Brain microvascular endothelial cell (primary cell): ENCODE results near the gene CD59.
"Not testable (repeated sequence)": the region's sequence is repeated elsewhere in the genome, so short reads cannot be mapped to it uniquely, and the experiment has no call there.

ENCODE experiments used
- DNase-seq: peaks from one replicate; pipeline ENCODE4 v3.0.0-alpha.2; 2020
- H3K27ac ChIP-seq: fragments of 250-450 bp; sonication (Bioruptor Pico); 2 replicates; pipeline ENCODE4 v1.5.1; 2020; ENCODE audit warnings: mild to moderate bottlenecking, moderate library complexity
- H3K27me3 ChIP-seq: fragments of 250-450 bp; sonication (Bioruptor Pico); replicated peaks from 2 replicates; pipeline ENCODE4 v1.5.1; 2020; ENCODE audit warnings: mild to moderate bottlenecking
- H3K36me3 ChIP-seq: fragments of 250-450 bp; sonication (Bioruptor Pico); replicated peaks from 2 replicates; pipeline ENCODE4 v1.5.1; 2020; ENCODE audit warnings: mild to moderate bottlenecking
- H3K4me3 ChIP-seq: 2 replicates; pipeline ENCODE4 v1.5.1; 2011; ENCODE audit warnings: low read depth, mild to moderate bottlenecking, control low read depth, low read length, moderate library complexity
- in situ Hi-C: cut with HindIII; loops from 2 replicates; pipeline ENCODE4 v1.10.0; 2017; ENCODE audit warnings: low sequenced_read_pairs, low pct_ligation_motif_present
- TF ChIP-seq, protein P1 (sequence below): IDR thresholded peaks from 2 replicates; pipeline ENCODE4 v1.5.1; 2011; ENCODE audit warnings: low read depth, mild to moderate bottlenecking, moderate library complexity, low read length, control low read depth, inconsistent platforms; ENCODE audit errors: missing control alignments

The CD59 gene

DNA sequence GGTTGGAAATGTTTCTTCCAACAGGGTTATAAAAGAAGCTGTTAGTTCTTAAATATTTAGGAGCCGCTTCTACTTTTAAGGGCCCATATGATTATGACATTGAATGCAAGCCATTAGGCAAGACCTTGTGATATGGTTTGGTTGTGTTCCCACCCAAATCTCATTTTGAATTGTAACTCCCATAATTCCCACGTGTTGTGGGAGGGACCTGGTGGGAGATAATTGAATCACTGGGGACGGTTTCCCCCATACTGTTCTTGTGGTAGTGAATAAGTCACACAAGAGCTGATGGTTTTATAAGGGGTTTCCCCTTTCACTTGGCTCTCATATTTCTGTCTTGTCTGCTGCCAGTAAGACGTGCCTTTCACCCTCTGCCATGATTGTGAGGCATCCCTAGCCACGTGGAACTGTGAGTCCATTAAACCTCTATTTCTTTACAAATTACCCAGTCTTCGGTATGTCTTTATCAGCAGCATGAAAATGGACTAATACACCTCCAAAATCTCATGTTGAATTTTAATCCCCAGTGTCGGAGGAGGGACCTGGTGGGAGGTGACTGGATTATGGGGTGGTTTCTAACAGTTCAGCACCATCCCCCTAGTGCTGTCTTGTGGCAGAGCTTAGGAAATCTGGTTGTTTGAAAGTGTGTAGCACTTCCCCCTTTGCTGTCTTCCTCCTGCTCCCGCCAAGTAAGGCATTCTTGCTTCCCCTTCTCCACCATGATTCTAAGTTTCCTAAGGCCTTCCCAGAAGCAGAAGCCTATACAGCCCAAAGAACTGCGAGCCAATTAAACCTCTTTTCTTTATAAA, 4.3 kb downstream of the CD59 start:
- in situ Hi-C loops = no loop called here
- peak overlapping the region; percentile 34 for H3K27ac ChIP-seq

DNA sequence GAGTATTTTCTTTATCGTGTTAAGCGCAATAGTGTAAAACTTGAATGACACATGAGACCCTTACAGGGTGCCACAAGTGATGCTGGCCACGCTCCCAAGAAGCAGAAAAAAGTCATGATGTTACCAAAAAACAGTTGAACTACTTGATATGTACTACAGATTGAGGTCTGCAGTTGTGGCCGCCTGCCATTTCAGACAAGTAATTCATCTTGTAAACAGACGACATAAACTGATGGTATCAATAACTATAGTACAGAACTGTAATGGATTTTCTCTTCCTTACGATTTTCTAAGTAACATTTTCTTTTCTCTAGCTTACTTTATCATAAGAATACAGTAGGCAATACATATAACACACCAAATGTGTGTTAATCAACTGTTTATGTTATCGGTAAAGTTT, 5.5 kb downstream of the CD59 start:
- no peak overlapping the region for H3K4me3 ChIP-seq
- peaks cover 23% of the 10 kb centered on the region for H3K36me3 ChIP-seq
- no peak overlapping the region for H3K27ac ChIP-seq
- TF ChIP-seq, protein P1, sequence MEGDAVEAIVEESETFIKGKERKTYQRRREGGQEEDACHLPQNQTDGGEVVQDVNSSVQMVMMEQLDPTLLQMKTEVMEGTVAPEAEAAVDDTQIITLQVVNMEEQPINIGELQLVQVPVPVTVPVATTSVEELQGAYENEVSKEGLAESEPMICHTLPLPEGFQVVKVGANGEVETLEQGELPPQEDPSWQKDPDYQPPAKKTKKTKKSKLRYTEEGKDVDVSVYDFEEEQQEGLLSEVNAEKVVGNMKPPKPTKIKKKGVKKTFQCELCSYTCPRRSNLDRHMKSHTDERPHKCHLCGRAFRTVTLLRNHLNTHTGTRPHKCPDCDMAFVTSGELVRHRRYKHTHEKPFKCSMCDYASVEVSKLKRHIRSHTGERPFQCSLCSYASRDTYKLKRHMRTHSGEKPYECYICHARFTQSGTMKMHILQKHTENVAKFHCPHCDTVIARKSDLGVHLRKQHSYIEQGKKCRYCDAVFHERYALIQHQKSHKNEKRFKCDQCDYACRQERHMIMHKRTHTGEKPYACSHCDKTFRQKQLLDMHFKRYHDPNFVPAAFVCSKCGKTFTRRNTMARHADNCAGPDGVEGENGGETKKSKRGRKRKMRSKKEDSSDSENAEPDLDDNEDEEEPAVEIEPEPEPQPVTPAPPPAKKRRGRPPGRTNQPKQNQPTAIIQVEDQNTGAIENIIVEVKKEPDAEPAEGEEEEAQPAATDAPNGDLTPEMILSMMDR = no peak
- DNase-seq = no peak
- in situ Hi-C loops = no loop called here
- H3K27me3 ChIP-seq = no peaks in the 10 kb centered on the region

More for the DNA sequence above, 4.3 kb downstream of the CD59 start:
- peak; percentile 54 for DNase-seq
- H3K4me3 ChIP-seq = no peak overlapping the region
- H3K36me3 ChIP-seq = peaks cover 23% of the 10 kb centered on the region
- H3K27me3 ChIP-seq = no peaks in the 10 kb centered on the region
- TF ChIP-seq, protein P1 = no peak

DNA sequence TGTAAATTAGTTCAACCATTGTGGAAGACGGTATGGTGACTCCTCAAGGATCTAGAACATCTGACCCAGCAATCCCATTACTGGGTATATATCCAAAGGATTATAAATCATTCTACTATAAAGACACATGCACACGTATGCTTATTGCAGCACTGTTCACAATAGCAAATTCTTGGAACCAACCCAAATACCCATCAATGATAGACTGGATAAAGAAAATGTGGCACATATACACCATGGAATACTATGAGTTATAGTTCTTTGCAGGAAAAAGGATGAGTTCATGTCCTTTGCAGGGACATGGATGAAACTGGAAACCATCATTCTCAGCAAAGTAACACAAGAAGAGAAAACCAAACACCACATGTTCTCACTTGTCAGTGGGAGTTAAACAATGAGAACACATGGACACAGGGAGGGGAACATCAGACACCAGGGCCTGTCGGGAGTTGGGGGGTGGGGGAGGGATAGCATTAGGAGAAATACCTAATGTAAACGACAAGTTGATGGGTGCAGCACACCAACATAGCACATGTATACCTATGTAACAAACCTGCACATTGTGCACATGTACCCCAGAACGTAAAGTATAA, 7.1 kb downstream of the CD59 start:
- H3K27me3 ChIP-seq, H3K4me3 ChIP-seq, in situ Hi-C loops, H3K27ac ChIP-seq, DNase-seq: not testable (repeated sequence)
- H3K36me3 ChIP-seq = peaks cover 20% of the 10 kb centered on the region

DNA sequence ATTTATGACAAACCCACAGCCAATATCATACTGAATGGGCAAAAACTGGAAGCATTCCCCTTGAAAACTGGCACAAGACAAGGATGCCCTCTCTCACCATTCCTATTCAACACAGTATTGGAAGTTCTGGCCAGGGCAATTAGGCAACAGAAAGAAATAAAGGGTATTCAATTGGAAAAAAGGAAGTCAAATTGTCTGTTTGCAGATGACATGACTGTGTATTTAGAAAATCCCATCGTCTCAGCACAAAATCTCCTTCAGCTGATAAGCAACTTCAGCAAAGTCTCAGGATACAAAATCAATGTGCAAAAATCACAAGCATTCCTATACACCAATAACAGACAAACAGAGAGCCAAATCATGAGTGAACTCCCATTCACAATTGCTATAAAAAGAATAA, 8.7 kb downstream of the CD59 start:
- H3K27ac ChIP-seq, in situ Hi-C loops, H3K4me3 ChIP-seq, H3K27me3 ChIP-seq, DNase-seq: not testable (repeated sequence)
- peaks cover 17% of the 10 kb centered on the region for H3K36me3 ChIP-seq

DNA sequence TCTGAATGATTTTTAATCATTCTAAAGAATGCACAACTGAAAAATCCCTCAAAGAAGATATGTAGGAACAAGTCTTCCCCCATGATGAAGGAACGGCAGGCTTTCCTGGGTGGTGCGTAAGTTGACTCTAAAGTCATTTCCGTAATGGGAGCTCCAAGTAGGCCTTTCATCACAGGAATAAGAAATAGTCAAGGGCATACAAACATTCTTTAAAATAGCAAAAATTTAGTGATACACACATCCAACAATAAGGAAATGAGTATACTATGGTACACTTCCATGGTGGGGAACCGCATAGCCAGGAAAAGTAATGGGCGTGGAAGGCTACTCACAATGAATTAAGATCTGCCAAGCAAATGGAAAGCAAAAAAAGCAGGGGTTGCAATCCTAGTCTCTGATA, 10.7 kb downstream of the CD59 start:
- in situ Hi-C loops = no loop called here
- Histone ChIP-seq H3K27ac (peak overlapping the region; percentile 99), H3K36me3 (peaks cover 25% of the 10 kb centered on the region)

DNA sequence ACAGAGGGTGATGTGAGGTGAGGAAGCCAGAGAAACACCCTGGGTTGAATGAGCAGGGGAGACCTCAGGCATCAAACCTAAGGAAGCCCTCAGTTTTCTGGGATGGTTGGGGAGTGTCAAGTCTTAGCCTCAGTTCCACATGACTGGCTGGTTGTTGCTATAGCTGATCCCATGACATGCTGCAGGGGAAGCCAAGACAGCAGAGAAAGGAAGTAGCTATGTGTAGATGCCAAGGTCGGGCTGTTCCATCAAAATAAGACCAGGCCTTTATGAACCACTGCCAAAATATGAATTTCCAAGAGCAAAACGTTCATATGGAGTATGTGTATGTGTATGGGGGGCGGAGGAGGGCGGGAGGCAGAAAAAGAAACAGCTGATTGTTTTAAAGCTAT, 11.6 kb downstream of the CD59 start:
- TF ChIP-seq, protein P1 = no peak
- H3K4me3 ChIP-seq = no peak overlapping the region
- H3K27ac ChIP-seq = peak overlapping the region; percentile 99
- in situ Hi-C loops = no loop called here
- no peak for DNase-seq
- peaks cover 33% of the 10 kb centered on the region for H3K36me3 ChIP-seq
- no peaks in the 10 kb centered on the region for H3K27me3 ChIP-seq

More for the DNA sequence above, 10.7 kb downstream of the CD59 start:
- TF ChIP-seq, protein P1 = no peak
- Histone ChIP-seq H3K4me3 (no peak overlapping the region), H3K27me3 (no peaks in the 10 kb centered on the region)
- DNase-seq = no peak
